IPS-20b (cell line): ENCODE measurements around the gene KCNK18.

Source experiments
- H3K27ac ChIP-seq: one replicate; pipeline ENCODE4 v1.5.1; 2013; ENCODE audit warnings: low read length
- H3K27me3 ChIP-seq: 2 replicates; pipeline ENCODE4 v1.6.1; 2013; ENCODE audit warnings: mild to moderate bottlenecking, low read length, inconsistent platforms; ENCODE audit not compliant: insufficient read depth
- H3K36me3 ChIP-seq: 2 replicates; pipeline ENCODE4 v1.6.1; 2013; ENCODE audit warnings: low read depth, mild to moderate bottlenecking, inconsistent platforms, low read length, moderate library complexity; ENCODE audit not compliant: insufficient read depth
- H3K4me1 ChIP-seq: 2 replicates; pipeline ENCODE4 v1.6.1; 2013; ENCODE audit warnings: mild to moderate bottlenecking, control low read depth, inconsistent platforms, low read length, moderate library complexity; ENCODE audit not compliant: insufficient read depth
- H3K4me3 ChIP-seq: 2 replicates; pipeline ENCODE4 v1.5.1; 2013; ENCODE audit warnings: mild to moderate bottlenecking, low read length, inconsistent platforms
- H3K9ac ChIP-seq: 2 replicates; pipeline ENCODE4 v1.6.1; 2013; ENCODE audit warnings: low read depth, mild to moderate bottlenecking, inconsistent platforms, low read length, moderate library complexity
- H3K9me3 ChIP-seq: 2 replicates; pipeline ENCODE4 v1.6.1; 2013; ENCODE audit warnings: mild to moderate bottlenecking, low read depth, low read length, inconsistent platforms; ENCODE audit not compliant: insufficient read depth

Gene KCNK18

DNA sequence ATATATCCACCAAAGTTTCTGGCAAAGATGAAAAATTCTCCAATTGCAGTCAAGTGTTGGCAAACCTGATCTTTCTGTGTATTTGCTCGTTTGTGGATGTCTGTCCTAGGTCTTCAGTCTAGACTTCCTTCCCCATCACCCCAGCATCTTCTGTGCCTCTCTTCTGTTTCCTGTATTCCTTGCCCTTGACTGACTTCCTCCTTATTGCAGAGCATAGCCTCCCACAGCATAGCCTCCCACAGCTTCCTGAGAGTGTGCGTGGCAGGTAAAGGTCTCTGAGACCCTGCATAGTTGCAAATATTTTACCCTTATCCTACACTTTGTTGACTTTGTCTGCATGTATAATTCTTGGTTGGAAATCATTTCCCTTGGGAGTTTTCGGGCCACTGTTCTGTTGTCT lies 62.0 kb downstream of the KCNK18 start:
- Histone ChIP-seq H3K9me3 (no peaks in the 10 kb centered on the region), H3K36me3 (no peaks in the 10 kb centered on the region), H3K4me3 (no peak overlapping the region), H3K4me1 (peaks cover 10% of the 10 kb centered on the region; the same call in 1 of the 2 replicates), H3K27me3 (no peaks in the 10 kb centered on the region), H3K9ac (no peak overlapping the region), H3K27ac (no peak overlapping the region)
